ENCODE measurements around the gene ACIN1.
A peak's percentile ranks its signal among the peaks of the same experiment; 100 is the strongest.

Gene ACIN1

DNA sequence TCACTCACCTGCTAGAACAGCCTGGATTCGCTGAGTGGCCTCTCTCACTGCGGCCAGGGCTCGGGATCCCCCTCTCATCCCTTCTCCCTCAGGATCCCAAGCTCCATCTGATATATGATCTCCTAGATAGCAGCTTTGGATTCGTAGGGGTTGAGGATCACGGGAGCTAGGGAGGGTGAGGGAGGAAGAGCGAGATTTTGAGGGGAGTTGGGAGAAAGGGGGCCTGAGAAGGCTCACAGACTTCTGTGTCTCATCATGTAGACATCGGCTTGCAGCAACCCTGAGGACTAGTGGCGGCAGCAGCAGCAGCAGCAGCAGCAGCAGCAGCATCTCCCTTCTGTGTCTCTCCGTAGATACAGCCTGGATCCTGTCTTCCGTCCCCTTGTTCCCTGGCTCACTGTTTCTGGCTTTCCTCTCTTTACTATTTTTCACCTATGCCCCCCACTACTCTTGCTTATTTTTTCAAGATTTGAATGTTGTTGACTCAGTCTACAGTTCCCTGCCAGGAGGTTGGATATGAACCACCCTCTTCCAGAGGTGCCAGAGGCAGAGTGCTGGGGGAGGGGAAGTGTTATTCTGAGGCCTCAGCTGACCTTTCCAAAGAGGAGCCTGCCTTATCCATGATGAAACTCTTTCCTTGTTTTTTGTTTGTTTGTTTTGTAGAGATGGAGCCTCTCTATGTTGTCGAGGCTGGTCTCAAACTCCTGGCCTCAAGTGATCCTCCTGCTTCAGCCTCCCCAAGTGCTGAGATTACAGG is 9.8 kb upstream of the ACIN1 start, which contains the start of gene CIROP:
Gene CIROP (minus strand): TSS at position 399 of the 757 bp plus-strand sequence. CDS start 69 bp downstream, at position 330.
- DNase-seq = peak in 1 of 14 donors; percentile 12

DNA sequence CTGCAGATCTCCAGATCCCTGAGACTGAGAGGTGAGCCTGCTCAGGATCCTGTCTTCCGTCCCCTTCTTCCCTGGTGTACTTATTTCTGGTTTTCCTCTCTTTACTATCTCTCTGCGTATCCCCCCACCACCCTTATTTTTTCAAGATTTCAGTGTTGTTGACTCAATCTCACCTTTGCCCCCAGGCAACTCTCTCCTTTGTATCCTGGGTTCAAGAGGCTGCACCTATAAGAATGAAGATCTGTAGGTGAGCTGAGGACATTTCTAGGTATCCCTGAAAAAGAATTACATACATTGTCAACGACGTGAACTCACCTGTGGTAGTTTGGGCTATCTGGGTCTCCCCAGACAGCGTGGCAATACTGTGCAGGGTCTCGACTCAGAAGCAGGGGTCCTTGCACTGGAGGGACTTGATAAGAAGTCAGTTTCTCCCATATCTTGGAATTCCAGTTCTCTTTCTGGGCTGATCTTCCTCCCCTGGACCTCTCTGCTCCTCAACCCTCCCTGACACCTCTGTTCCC is 9.2 kb upstream of the ACIN1 start:
- DNase-seq = no peak

- no peak for DNase-seq
These were observed 8.6 kb upstream of the ACIN1 start for GRCh38 chr14:23103581-23103980.

GRCh38 chr14:23102801-23103200 is 7.9 kb upstream of the ACIN1 start:
- peak in 2 of 14 donors; percentile 10 to 13 for DNase-seq

- no peak for DNase-seq
These were observed 7.2 kb upstream of the ACIN1 start for GRCh38 chr14:23101986-23102625.

GRCh38 chr14:23101213-23101970 is 6.5 kb upstream of the ACIN1 start:
- DNase-seq = no peak

DNA sequence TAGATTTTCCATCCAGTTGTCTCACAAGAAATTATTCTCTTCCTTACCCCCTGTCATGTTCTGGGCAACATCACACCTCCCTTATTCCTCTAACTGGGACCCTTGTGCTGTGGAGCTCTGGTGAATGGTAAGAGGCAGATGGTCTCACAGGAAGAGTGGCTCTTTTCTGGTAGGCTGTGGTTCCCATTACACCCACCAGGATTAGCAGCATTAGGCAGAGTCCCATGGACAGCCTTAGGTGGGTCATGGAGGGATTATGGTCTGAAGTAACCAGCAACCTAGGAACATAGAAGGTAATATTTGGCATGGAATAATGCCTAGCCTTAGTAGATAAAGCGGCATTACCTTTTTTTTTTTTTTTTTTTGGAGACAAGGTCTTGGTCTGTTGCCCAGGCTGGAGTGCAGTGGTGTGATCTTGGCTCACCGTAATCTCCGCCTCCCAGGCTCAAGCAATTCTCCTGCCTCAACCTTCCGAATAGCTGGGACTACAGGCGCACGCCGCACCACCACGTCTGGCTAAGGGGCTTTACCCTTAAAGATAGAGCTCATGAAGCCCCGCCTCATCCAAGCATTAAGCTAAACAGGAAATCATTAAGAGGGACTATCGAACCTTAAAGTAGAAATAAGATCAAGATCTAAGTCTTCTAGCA is 4.4 kb upstream of the ACIN1 start:
- no peak for DNase-seq

GRCh38 chr14:23097786-23098185 is 2.9 kb upstream of the ACIN1 start:
- DNase-seq = no peak

GRCh38 chr14:23095196-23096108 is 516 bp upstream of the ACIN1 start, which contains the start of gene C14orf119:
TSS of gene C14orf119 (plus strand) at chr14:23095505. CDS start at chr14:23097659, 2,154 bp downstream.
- no peak for DNase-seq

GRCh38 chr14:23093991-23094665 is 808 bp downstream of the ACIN1 start:
- DNase-seq = no peak

GRCh38 chr14:23093526-23093925 is 1.4 kb downstream of the ACIN1 start:
- no peak for DNase-seq

- no peak for DNase-seq
These were observed 1.8 kb downstream of the ACIN1 start for GRCh38 chr14:23093104-23093503.

DNA sequence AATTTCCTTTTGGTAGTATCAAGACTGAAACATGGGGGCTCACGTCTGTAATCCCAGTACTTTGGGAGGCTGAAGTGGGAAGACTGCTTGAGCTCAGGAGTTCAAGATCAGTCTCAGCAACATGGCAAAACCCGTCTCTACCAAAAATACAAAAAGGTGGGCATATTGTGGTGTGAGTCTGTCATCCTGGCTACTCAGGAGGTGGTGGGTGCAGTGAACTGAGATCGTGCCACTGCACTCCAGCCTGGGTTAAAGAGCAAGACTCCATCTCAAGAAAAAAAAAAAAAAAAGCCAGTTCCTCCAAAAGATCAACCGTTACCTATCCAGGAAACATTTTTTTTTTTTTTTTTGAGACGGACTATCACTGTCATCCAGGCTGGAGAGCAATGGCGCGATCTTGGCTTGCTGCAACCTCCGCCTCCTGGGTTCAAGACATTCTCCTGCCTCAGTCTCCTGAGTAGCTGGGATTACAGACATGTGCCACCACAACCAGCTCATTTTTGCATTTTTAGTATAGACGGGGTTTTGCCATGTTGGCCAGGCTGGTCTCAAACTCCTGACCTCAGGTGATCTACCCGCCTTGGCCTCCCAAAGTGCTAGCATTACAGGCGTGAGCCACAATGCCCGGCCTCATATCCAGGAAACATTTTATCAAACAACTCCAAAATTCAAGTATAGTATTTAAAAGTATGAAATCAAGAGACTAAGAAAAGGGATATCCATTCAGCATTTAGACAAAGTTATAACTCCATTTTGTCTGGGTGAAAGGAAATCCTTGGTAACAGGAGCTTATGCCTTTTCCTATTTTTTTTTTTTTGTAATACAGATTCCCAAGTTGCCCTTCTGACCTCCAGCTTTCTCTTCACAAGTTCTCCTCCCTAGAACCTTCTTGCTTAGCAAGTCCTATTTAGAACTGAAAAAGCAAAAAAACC is 3.4 kb downstream of the ACIN1 start:
- no peak for DNase-seq

GRCh38 chr14:23090254-23090636 is 4.7 kb downstream of the ACIN1 start:
- no peak for DNase-seq

DNA sequence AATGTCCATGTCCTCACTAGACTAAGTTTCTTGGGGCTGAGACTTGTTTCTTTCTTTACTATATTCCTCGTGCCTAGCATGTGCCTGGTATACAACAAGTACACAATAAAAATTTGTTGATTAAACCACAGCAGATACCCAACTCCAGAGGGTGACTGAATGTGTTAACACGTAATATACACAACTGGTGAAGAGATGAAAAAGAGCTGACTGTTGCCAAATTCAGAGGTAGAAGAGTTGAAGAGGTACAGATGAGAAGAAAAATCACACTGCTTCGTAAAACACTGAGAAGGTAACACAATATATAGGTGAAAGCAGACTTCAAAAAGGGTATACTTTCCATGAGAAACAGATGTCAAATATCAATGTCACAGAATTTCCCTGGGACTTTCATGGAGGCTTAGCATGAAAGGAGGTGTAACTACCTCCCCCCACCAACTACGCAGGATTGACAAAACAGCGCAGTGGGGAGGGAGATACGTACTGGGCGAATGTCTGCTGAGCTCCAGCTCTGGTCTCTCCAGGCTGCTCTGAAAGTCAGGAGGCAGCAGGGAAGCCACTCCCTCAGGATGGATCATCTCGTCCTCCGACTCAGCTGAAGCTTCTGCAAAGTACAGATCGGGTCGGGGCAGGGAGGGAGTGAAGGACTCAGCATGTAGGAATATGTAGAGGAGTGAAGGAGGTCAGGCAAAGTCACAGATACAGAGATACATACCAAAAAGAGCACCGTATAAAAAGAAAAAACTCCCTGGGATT is 5.3 kb downstream of the ACIN1 start:
- no peak for DNase-seq

- DNase-seq = no peak
These were observed 8.4 kb downstream of the ACIN1 start for GRCh38 chr14:23086565-23086964.

DNA sequence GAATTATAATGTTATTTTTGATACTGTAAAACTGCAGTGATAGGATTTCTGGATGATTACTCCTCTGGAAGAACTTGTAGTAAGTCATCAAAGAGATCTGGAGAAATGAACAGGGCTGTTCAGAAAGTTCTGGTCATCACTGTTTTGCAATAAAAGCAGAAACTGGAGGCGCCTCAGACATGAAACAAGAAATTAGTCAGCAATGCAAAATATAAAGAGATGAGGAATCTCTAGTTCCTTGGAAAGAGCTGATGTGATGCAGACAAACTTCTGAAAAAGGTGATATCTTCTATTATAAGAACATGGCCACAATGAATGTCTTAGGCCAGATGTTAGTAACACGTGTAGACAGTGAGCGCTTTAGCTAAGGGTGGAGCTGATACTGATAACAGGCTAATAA is 9.5 kb downstream of the ACIN1 start:
- no peak for DNase-seq

GRCh38 chr14:23080474-23080873 is 14.5 kb downstream of the ACIN1 start:
- DNase-seq = no peak

- DNase-seq = no peak
These were observed 15.2 kb downstream of the ACIN1 start for GRCh38 chr14:23079716-23080115.
